GM21723 (cell line): Measurements from ENCODE around the gene ACR.

Experiments used
- ATAC-seq: cut with Tn5 transposase; IDR thresholded peaks from one replicate; pipeline ENCODE4 v1.9.1; 2021; ENCODE audit warnings: mild to moderate bottlenecking, moderate library complexity; ENCODE audit not compliant: unreplicated experiment

ACR gene

GRCh38 chr22:50702821-50703725 lies 34.9 kb upstream of the ACR start:
- ATAC-seq: no peak

GRCh38 chr22:50703726-50704509 lies 34.1 kb upstream of the ACR start:
- no peak for ATAC-seq

GRCh38 chr22:50704510-50705218 lies 33.3 kb upstream of the ACR start:
- ATAC-seq: no peak

- no peak for ATAC-seq
Measured at GRCh38 chr22:50705219-50705691, 32.7 kb upstream of the ACR start.

GRCh38 chr22:50705851-50706351 lies 32.1 kb upstream of the ACR start:
- ATAC-seq: no peak

GRCh38 chr22:50706481-50707125 lies 31.4 kb upstream of the ACR start:
- ATAC-seq: no peak

- no peak for ATAC-seq
Measured at GRCh38 chr22:50708474-50708873, 29.5 kb upstream of the ACR start.

- no peak for ATAC-seq
Measured at GRCh38 chr22:50708996-50709395, 29.0 kb upstream of the ACR start.

- no peak for ATAC-seq
Measured at GRCh38 chr22:50710221-50710620, 27.8 kb upstream of the ACR start.

- no peak for ATAC-seq
Measured at GRCh38 chr22:50710886-50711285, 27.1 kb upstream of the ACR start.

GRCh38 chr22:50711446-50712340 lies 26.3 kb upstream of the ACR start:
- ATAC-seq: no peak

GRCh38 chr22:50712341-50713007 lies 25.5 kb upstream of the ACR start:
- ATAC-seq: no peak

GRCh38 chr22:50713008-50713385 lies 25.0 kb upstream of the ACR start:
- no peak for ATAC-seq

- ATAC-seq: no peak
Measured at GRCh38 chr22:50713571-50714056, 24.4 kb upstream of the ACR start.

- ATAC-seq: no peak
Measured at GRCh38 chr22:50714150-50714549, 23.9 kb upstream of the ACR start.

GRCh38 chr22:50714631-50715179 lies 23.3 kb upstream of the ACR start:
- no peak for ATAC-seq

- ATAC-seq: no peak
Measured at GRCh38 chr22:50715250-50715649, 22.8 kb upstream of the ACR start.

GRCh38 chr22:50715776-50716175 lies 22.2 kb upstream of the ACR start:
- no peak for ATAC-seq
